Measurements from ENCODE around the gene LHPP. TPM values are rescaled to one million over a fixed set of nuclear protein-coding genes. Genes with fewer than 3 reads are reported as not detected.

LHPP gene
- total RNA-seq, 4 donors from 2014 or later: 9.3 to 20.5 (median 14.5) TPM

DNA sequence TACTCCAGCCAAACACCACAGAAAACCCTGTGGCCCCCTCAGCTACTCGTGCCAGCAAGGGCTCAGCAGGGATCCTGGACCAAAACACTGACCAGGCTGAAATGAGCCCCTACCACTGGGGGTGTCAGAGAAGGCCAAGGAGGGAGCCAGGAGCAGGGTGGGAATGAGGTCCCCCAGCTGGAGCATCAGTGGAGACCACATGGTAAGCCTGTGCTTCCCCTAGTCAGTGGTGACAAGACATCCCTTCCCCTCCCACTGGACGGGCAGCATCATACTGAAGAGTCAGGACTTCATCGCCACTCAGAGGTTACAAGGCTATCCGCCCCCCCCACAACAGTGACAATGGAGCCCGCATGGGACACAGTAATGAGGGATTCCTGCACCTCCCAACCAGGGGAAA is 99.6 kb downstream of the LHPP start:
- no peak for TF ChIP-seq CTCF (IDR thresholded peaks at IDR 0.05; ENCODE audit: low read depth)

DNA sequence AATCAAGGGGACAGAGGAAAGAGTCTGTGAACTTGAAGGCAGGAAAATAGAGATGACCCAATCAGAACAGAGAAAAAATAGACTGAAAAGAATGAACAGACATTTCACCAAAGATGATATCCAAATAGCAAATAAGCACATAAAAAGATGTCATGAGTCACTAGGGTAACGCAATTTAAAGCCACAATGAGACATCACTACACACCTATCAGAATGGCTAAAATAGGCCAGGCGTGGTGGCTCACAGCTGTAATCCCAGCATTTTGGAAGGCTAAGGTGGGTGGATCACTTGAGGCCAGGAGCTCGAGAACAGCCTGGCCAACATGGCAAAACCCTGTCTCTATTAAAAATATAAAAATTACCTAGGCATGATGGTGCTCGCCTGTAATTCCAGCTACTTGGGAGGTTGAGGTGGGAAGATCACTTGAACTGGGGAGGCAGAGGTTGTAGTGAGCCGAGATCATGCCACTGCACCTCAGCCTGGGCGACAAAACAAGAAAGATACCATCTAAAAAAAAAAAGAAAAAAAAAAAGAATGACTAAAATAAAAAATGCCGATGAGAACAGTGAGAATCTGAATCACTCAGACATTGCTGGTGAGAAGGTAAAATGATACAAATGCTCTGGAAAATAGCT is 100.9 kb downstream of the LHPP start:
- no peak for TF ChIP-seq CTCF (IDR thresholded peaks at IDR 0.05; ENCODE audit: low read depth)

DNA sequence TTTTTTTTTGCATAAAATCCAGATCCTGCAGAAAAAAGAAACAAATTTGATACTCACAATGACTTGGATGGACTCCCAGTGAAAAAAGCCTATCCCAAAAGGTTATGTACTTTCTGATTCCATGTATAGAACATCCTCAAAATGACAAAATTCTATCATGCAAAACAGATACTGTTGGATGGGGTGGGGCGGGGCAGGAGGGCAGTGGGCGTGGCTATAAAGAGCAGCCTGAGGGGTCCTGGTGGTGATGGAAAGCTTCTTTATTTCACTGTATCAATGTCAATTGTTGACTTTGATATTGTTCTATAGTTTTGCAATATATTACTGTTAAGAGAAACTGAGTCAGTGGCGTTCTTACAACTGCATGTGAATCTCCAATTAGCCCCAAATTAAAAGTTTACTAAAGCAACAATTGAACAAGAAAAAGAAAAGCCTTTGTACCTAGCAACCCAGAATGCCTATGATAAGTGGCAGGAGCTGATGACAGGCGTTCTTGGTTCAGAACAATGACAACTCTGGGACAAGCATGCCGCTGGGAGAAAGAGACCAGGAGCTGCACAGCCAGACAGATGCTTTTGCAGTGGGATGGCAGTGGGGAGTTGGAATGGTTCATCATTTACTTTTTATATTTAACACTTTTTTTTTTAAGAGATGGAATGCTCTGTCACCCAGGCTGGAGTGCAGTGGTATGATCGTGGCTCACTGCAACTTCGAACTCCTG is 101.9 kb downstream of the LHPP start:
- no peak for TF ChIP-seq CTCF (IDR thresholded peaks at IDR 0.05; ENCODE audit: low read depth)

- no peak for TF ChIP-seq CTCF (IDR thresholded peaks at IDR 0.05; ENCODE audit: low read depth)
Observed at GRCh38 chr10:124564881-124565280, 103.3 kb downstream of the LHPP start.

DNA sequence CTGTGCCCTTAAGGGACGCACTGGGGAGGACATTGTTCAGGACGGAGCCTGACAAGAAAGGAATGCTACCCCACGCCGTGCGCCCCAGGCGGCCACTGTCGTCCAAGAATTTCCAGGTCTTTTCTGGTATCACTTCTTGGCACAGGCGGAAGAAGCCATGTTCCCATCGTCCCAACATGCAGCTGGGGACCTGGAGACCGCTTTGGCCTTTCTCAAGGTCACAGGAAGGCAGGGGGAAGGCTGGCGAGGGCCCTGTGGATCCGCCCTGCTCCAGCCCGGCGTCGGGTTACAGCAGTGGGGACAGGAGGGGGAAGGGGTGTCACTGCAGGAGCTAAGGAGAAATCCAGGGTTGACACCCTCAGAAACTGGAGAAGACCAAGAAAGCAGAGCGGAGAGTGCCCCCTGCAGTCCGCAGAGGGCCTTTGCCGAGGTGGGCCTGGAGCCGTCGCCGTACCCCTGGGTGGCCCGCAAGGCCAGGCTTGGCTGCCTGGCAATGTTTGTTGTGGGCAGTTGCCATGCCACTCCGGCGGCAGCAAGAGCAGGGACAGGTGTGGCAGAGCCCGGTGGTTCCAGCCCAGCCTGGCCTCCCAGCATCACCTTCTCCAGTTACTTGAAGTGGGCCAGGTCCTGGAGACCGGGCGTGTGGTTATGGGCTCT is 104.1 kb downstream of the LHPP start:
- TF ChIP-seq CTCF (IDR thresholded peaks at IDR 0.05; ENCODE audit: low read depth): no peak

DNA sequence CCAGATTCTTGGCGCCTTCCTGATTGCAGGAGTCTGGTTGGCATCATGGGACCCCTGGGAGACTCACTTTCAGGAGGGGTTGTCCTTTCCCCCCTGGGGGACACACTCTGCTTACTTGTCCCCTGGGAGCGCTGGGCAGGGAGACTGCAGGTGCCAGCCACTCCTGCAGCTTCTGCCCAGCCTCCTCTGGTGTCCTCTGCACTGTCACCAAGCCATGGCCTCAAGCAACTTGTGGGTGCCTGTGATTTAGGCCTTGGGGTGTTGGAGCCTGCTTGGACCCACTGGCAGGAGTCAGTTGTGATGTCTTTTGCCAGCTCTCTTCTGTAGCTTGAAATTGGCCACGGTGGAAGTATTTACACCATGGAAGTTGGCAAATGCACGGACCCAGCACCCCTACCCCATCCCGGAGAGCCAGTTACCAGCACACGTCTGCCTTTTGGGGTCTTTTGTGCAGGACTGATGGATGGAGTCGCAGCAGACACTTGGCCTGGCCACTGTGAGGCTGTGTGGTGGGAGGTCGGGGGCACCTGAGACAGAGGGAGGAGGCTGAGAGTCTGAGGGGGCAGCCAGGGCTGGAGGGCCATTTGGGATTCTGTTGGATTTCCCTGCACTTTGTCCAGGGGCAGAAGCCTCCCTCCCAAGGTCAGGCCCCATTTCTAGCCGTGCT is 104.7 kb downstream of the LHPP start:
- TF ChIP-seq CTCF (IDR thresholded peaks at IDR 0.05; ENCODE audit: low read depth): no peak
